Fibroblast of skin of back (primary cell): ENCODE results near the gene MYO10.

ENCODE experiments used
- DNase-seq: peaks from one replicate; pipeline ENCODE4 v3.0.0-alpha.2; 2013

The MYO10 gene

GRCh38 chr5:16916262-16916878, 19.7 kb downstream of the MYO10 start:
- DNase-seq = peak; percentile 97

GRCh38 chr5:16914584-16914983, 21.5 kb downstream of the MYO10 start:
- no peak for DNase-seq

DNA sequence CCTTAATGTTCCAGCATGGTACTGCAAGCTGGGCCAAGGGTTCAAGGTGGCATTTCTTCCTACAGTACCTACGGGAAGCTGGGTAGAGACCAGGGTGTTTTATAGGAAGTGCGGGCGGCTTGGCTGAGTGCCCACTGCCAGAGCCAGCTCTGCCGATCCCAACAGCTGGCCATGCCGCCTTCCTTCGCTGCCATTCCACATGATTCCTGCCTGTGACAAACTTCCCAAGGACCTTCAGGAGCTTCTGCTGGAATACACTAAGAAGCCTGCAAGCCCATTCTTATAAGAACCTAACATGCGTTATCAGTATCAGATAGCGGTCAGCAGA, 22.0 kb downstream of the MYO10 start:
- DNase-seq = no peak

GRCh38 chr5:16913187-16914107, 22.6 kb downstream of the MYO10 start:
- no peak for DNase-seq

- DNase-seq = no peak
These were observed 24.0 kb downstream of the MYO10 start for GRCh38 chr5:16912080-16912479.

DNA sequence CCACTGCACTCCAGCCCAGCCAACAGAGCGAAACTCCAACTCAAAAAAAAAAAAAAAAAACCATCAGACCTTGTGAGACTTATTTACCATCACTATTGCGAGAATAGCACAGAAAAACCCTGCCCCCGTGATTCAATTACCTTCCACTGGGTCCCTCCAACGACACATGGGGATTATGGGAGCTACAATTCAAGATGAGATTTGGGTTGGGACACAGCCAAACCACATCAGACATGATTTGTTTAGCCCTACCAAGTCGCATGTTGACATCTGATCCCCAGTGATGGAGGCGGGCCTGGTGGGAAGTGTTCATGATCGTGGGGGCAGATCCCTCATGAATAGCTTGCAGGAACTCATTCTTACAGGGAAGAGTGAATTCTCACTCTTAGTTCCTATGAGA, 26.6 kb downstream of the MYO10 start:
- no peak for DNase-seq

DNA sequence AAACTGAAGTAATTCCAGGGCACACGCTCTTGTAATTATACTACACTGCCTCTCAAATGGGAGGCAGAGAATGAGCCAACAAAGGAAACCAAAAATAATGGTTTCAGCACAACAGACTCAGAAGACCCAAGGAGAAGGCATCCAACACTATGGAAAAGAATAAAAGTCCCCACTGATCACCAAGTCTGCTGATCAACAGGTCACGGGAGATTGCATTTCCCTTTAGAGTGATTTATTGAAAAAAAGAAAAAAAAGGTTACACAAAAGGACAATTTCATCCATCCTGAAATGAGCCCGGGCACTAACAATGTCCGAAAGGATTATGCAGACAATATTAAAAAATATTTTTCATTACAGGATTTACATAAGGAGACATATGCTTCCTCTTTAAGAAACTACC, 28.8 kb downstream of the MYO10 start:
- no peak for DNase-seq

DNA sequence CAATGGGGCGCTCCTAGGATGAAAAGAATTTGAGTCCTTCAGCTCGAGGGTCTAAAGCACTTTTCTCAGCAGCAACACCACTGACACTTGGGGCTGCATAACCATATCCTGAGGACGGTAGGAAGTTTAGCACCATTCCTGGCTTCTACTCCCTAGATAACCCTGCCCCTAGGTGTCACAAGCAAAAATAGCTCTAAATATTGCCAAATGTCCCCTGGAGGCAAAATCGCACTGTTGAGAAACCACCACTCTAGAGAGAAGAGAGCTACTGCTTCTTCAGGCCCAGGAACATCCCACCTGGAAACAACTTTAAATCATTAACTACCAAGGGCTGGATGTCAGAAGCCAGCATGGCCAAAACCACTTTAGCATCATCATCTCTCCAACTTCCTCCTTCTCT, 29.8 kb downstream of the MYO10 start:
- DNase-seq = no peak

DNA sequence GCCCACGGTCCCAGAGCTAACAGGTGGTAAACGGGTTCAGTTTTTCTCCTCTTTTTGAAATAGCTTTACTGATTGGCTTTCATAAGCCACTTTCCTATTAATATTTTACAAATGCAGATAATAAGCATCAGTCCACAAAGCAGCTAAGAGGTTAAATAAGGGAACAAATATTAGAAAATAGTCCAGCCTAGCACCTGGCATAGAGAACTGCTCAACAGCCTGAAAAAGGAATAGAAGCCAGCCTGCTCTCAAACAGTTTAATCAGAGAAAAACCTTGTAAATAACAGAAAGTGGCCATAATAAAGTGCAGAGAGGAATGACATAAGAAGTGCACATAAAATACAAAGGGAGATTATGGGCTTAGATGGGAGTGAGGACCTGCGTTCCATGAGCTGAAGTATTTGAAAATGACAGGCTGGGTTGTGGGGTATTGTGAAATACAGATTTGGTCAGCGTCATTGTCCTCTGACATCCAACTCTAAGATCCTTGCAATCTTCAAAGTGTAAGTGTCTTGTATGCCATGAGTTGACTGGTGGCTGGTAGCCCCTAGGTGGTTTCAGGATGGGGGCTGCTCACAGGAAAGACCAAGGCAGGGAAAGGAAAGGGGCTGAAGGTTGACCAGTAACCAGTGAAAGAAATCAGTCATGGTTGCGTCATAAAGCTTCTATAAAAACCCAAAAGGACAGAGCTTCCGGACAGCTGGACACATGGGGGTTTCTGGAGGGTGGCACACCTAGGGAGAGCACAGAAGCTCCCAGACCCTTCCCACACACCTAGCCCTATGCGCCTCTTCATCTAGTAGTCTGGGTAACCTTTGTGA, 32.4 kb downstream of the MYO10 start:
- no peak for DNase-seq

- no peak for DNase-seq
These were observed 33.2 kb downstream of the MYO10 start for GRCh38 chr5:16902846-16903245.

DNA sequence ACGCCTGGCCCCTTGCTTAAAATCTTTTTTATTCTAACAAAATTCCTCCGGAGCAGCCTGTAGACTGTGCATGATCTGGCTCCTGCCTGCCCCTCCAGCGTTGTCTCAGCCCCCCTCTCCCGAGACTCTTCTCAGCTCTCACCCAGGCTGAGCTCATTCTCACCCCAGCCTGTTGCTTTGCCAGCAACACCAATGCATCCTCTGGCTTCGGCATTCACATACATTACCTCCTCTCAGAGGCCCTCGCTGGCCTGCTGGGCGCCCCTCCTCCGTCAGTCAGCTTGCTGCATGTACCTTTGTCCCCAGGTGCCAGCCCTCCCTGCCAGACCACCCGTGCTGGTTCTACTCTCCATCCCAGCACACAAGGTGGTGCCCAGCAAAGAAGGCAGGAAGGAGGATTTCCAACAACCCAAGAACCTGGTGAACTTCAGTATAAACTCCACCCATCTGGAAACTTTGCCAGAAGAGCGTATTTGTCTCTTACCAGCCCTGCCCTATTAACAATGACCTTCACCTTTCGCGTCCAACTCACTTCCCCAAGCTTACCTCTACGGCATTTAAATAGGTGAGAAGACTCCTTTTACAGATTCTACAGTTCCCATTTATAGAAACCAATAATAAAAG, 35.0 kb downstream of the MYO10 start:
- DNase-seq = no peak

GRCh38 chr5:16899171-16899570, 36.9 kb downstream of the MYO10 start:
- no peak for DNase-seq

DNA sequence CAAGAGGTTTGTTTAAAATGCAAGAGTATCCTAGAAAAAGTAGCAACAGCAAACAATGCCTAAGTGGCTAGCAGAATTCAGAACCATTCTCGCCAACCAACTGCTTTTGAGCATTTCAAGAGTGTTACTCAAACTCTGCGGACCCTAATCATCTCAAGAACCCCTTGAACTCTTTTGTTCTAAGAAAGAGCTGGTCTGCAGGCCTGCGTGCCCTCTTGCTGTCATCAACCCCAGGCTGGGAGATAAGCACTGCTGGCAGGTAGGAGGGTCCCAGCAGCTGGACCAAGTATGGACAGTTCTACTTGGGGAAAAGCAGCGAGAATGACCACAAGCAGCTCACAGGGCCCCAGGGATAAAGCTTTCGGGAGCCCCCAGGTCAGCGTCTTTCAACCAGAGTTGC, 38.3 kb downstream of the MYO10 start:
- DNase-seq = no peak

GRCh38 chr5:16897284-16897704, 38.8 kb downstream of the MYO10 start:
- DNase-seq = no peak

DNA sequence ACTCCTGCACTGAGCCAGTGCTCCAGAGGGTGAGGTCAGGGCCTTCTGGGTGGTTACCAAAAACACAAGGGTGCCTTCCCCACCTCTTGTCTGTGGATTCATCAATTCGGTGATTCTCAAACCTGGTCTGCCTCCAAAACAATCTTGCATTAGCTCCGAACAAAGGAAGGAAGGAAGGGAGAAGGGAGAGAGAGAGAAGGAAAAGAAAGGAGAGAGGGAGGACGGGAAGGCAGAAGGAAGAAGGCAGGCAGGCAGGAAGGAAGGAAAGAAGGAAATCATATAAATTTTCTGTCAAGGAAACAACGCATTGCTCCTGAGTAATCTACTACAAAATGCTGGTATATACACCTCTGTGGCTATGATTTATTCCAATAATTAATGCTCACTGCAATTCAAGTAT, 39.3 kb downstream of the MYO10 start:
- no peak for DNase-seq

DNA sequence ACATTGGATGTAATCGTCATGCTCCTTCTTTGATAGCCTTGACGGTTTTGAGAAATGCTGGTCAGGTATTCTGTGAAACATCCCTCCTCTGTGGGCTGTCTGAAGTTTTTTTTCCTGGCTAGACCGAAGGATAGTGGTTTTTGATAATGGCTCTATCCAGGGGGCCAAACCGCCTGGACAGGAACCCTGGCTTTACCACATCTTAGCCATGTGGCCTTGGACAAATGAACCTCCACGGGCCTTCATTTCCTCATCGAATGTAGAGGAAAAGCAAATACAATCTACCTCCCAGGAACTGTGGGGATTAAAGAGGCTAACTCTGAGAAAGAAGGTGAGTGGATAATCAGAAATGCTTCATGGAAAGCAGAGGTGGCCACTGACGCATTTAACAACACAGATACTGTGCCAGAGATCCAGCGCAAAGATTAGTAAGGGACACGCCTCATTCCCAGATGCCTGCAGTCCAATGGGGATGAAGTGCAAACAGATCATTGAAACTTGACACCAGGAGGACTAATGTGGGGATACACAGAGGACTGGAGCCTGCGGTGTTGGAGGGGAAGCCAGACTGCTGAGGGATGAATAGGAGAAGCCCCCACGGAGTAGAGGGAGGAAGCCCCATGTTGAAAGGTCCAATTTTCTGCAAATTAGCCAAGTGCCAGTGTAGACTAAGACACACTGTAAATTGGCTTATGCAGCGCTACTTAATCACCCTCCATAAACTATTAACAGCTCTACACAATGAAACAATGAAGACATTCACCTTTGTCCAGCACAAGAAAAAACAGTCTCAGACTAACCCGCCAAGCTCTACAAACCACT, 41.6 kb downstream of the MYO10 start:
- peak; percentile 87 for DNase-seq

DNA sequence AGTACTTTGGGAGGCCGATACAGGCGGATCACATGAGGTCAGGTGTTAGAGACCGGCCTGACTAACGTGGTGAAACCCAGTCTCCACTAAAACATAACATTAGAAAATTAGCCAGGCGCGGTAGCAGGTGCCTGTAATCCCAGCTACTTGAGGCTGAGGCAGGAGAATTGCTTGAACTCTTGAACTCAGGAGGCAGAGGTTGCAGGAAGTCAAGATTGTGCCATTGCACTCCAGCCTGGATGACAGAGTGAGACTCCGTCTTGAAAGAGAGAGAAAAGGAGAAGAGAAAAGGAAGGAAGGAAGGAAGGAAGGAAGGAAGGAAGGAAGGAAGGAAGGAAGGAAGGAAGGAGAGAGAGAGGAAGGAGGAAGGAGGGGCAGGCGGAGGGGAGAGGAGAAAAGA, 45.1 kb downstream of the MYO10 start:
- no peak for DNase-seq

- peak; percentile 64 for DNase-seq
These were observed 46.0 kb downstream of the MYO10 start for GRCh38 chr5:16889972-16890519.

- DNase-seq = peak; percentile 64
These were observed 46.7 kb downstream of the MYO10 start for GRCh38 chr5:16889203-16889971.

GRCh38 chr5:16888694-16889124, 47.4 kb downstream of the MYO10 start:
- DNase-seq = peak; percentile 83
